Measurements from ENCODE around the gene ADAMTS1.

The ADAMTS1 gene

GRCh38 chr21:26844258-26845065 is 747 bp downstream of the ADAMTS1 start:
- peak; percentile 81 for DNase-seq (ENCODE audit: low spot score)

DNA sequence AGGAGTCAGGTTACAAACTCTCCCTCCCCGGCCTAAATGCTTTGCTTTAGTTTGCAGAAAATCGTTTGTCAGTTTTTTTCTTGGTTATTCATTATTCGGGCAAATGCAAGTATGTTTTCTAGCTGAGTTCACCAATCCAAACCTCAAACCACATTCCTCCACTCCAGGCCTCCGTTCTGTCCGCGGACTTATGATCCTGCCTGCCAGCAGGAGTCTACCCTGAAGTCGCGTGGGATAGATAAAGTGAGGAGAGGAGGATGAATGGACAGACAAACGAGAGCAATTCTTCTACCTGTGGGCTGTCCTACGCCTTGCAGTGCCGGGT is 1.3 kb downstream of the ADAMTS1 start:
- DNase-seq (ENCODE audit: low spot score), result no peak

DNA sequence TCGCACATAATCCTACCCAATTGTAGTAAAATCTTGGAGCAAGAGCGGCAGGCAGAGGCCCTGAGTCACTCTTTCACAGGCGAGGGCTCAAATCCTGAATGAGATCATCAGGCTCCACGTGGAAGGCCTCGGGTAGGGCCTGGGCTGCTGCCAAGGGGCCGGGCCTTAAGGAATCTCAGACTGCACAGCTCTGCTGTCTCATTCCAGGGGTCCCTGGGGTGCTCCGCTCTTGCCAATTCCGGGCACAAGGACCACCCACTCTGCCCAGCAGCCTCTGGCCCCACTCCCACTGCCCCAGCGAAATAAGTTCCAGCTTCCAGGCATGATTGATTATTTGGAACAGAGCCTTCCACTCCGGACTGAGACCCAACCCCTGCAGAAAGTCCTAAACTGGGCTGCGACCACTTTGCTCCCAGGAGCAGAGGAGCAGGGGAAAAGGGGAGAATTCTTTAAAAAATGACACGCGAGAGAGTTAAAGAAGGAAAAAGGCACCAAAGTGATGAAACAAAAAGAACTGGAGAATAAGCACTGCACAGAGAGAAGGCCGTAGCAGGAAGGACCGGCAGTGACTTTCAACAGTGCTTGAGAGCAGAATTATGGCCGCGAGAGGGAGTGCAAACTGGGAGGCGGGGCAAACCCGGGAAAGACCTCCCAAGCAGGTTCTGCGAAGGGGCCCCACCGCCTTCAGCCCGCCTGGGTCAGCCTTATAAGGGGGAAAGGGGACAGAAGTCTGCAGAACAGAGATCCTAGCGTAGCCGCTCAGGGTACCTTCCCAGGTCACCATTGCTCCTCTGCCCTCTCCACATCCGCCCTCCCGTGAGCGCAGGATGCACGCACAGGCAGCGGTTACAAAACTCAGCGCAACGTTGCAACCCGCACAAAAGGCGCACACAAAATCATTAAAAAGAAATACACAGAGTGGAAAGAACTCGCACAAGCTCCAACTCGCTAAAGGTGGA is 2.0 kb downstream of the ADAMTS1 start:
- DNase-seq (ENCODE audit: low spot score), result peak; percentile 97

- no peak for DNase-seq (ENCODE audit: low spot score)
These were observed 2.9 kb downstream of the ADAMTS1 start for GRCh38 chr21:26842300-26842699.

GRCh38 chr21:26840912-26841311 is 4.3 kb downstream of the ADAMTS1 start:
- no peak for DNase-seq (ENCODE audit: low spot score)

GRCh38 chr21:26840201-26840600 is 5.0 kb downstream of the ADAMTS1 start:
- no peak for DNase-seq (ENCODE audit: low spot score)

GRCh38 chr21:26837539-26837938 is 7.7 kb downstream of the ADAMTS1 start:
- no peak for DNase-seq (ENCODE audit: low spot score)

DNA sequence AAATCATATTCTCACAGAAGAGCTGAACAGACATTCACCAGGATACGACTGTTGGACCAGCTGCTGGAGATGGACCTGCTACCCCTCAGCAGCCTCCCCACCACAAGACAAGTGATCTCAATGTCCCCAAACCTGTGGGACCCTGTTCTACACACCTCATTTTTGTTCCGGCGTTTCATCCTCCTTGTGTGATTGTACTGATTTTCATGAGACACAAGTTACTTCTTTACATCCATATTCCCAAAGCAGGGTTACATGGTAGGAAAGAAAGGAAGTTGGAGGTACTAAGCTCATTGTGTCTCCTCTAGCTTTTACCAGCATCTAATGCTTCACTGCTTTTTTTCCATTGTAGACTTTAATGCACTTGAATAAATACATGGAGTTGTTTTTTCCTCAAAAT is 8.7 kb downstream of the ADAMTS1 start:
- no peak for DNase-seq (ENCODE audit: low spot score)

GRCh38 chr21:26835714-26836265 is 9.4 kb downstream of the ADAMTS1 start:
- no peak for DNase-seq (ENCODE audit: low spot score)

DNA sequence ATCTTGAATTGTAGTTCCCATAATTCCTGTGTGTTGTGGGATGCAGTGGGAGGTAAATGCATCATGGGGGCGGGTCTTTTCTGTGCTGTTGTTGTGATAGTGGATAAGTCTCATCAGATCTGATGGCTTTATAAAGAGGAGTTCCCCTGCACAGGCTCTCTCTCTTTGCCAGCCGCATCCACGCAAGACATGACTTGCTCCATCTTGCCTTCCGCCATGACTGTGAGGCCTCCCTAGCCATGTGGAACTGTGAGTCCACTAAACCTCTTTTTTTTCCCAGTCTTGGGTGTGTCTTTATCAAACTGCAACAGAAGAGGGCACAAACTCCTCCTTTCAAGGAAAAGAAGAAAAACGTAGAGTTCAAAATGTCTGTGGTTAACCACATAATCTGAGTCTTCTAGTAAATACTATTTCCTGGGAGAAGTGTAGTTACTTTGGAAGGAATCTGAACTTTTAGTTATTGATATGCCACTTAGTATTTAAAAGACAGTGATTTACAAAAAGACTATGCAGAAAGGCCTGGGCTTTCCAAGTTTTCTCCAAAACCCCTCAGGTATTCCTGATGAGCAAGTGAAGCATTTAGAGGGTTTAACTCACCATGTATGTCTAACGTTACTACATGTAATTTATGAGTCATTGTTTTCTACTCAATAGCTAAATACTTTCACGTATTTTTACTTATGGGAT is 10.0 kb downstream of the ADAMTS1 start:
- DNase-seq (ENCODE audit: low spot score), result no peak

GRCh38 chr21:26834181-26834905 is 10.9 kb downstream of the ADAMTS1 start:
- DNase-seq (ENCODE audit: low spot score), result no peak

DNA sequence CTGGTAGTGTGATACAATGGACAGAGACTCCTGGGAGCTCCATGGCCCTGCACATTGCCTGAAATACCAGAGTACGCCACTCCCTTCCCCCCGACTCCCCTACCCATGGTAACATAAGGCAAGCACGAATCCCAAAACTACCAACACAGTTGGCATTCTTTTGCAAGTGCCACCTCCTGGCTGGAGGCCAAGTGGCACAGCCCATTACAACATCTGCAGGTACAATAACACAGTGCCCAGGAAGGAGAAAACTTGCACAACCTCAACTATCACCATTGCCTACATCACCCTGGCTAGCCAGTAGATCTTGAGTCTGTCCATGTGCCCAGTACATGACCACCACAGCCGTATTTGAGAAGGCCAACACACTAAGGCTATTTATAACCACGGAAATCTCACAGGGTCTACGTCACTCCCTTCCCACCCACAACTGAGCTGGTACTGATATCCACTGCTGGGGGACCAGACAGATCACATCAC is 11.7 kb downstream of the ADAMTS1 start:
- DNase-seq (ENCODE audit: low spot score), result no peak

DNA sequence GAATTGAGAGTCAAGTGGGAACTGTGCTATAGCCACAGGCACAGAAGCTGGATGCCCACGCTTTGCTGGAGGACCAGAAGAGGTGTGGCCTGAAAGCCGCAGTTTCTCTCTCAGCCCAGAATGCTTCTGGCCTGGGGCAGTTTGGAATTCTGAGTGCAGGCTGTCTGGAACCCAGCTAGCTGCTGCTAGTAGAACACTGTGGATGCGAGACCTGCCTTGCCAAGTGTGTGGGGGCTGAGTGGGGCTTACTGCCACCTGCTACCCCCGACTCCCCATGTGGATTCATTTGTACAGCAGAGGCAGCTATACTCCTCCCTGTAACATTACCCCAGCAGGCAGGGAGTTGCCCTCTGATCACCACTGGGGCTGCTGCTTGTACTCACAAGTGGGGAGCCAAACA is 12.2 kb downstream of the ADAMTS1 start:
- no peak for DNase-seq (ENCODE audit: low spot score)

DNA sequence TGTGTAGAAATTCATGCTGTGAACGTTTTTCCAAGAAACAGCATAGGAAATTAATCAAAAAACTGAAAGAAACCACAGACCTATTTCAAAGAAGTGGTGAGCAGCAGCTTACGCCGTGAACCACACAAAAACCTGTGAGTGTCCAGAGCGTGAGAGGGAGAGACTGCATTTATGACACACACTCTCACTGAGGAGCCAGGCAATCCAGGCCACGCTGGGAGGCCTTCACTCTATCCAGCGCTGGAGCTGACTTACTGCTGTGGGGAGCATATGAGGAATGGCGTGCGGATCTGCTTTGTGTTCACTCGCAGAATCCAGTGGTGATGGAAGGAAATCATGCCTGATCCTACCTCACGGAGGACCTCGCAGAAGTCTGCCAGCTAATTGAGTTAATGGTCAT is 12.7 kb downstream of the ADAMTS1 start:
- no peak for DNase-seq (ENCODE audit: low spot score)

DNA sequence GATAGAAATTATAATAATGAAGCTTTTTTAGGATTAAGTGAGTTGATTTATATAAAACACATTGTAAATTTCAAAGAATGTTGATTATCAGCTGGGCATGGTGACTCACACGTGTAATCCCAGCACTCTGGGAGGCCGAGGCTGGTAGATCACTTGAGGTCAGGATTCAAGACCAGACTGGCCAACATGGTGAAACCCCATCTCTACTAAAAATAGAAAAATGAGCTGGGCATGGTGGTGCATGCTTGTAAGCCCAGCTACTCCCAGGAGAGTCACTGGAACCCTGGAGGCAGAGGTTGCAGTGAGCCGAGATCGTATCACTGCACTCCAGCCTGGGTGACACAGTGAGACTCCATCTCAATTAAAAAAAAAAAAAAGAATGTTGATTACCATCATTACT is 18.4 kb downstream of the ADAMTS1 start:
- DNase-seq (ENCODE audit: low spot score), result no peak

DNA sequence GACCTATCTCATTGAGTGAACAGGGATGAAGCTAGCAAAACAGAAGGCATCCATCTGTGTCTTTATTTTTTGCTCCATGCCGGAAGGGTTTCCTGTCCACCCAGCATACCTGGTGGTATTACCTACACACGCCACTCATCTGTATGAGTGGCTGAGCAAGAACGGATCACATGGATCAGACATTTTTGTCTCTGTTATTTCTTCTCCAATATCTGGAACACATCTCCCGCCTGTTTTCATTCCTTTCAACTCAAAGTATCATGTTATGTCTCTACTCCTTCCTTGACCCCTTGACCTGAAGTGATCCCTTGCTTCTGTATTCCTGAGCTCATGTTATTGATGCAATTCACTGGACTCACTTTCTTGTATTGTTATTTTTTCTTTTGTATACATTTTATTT is 24.7 kb downstream of the ADAMTS1 start:
- DNase-seq (ENCODE audit: low spot score), result no peak

GRCh38 chr21:26819740-26820324 is 25.4 kb downstream of the ADAMTS1 start:
- no peak for DNase-seq (ENCODE audit: low spot score)

- DNase-seq (ENCODE audit: low spot score), result no peak
These were observed 26.3 kb downstream of the ADAMTS1 start for GRCh38 chr21:26818906-26819305.

DNA sequence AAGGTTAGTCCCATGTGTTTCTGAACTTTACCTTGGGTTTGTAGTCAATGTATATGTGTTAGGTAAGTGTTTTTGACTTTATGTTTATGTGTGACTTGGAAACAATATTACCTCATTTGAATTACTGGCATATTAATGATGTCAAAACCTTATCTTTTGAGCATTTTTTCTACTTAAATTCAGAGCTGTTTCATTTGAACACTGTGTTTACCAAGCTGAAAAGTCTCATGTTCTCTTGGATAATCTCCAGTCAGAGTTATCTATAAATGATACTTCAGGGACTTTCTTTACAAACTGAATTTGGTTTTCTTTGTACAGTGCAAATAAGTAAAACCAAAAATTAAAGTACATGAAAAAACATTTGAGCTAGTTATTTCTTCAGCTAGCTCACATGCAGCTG is 30.0 kb downstream of the ADAMTS1 start:
- DNase-seq (ENCODE audit: low spot score), result no peak

DNA sequence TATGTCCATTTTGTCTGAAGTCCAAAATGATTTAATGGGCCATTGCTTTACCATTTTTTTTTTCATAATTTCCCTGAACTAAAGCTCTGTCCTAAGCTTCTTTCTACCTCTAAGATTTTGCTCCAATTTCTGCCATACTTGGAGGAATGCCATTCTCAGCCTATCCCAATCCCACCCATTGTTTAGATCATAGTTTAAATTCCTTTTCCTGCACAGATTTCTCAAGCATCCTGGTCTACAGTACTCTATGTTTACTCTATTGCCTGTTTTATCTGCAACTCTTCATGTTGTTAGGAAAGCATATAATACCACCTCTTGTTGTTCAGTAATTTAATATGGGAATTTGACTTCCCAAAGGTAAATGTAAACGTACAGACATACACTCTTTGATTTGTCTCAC is 30.8 kb downstream of the ADAMTS1 start:
- DNase-seq (ENCODE audit: low spot score), result no peak

GRCh38 chr21:26813426-26813998 is 31.7 kb downstream of the ADAMTS1 start:
- DNase-seq (ENCODE audit: low spot score), result no peak
